CD4-positive, alpha-beta T cell treated with Interleukin-12 subunit alpha and Interleukin-12 subunit beta, for 1 hour (primary cell): ENCODE results near the gene HMGN2.

Source experiments
- DNase-seq: peaks from one replicate; pipeline ENCODE4 v3.0.0-alpha.2; 2020

The HMGN2 gene

DNA sequence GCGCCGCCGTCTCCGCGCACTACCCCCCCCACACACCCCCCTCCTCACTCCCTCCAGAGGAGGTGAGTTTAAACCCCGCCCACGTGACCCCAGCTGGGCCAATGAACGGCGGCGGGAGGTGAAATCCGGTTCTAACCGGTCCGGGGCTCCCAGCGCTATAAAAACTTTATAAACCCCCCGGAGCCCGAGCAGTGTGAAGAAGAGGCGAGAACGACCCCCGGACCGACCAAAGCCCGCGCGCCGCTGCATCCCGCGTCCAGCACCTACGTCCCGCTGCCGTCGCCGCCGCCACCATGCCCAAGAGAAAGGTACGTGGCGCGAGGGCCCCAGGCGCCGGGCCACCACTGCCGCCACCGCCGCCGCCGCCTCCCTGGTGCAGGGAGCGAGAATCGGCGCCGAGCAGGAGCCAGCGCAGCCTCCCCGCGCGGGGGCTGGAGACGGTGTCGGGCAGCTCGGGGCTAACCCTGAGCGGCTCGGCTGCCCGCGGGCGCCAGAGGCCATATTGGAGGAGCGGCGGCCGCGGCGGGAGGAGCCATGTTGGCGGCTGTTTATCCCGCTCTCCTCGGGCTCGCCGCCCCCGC is at the start of gene HMGN2:
HMGN2 (plus strand) TSS at position 121 of the 581 bp plus-strand sequence; CDS start at position 294, 173 bp downstream.
- DNase-seq, result peak; percentile 90

DNA sequence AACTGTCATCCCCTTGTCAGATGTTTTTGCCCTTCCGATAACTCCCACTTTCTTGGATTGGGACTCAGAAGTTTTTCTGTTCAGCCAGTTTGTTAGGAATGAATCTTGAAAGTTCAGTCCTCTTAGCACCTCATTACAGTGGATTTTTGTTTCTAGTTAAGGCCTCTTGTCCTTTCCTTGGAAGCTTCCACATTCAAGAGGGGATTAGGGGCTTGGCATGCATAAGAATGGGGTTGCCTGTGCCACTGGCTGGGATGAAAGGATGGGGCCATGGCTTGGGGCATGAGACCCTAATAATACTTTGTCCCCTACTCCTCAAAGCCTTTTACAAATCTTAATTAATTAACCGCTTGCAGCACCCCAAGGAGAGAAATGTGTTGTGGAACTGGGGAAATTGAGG is 42.5 kb upstream of the HMGN2 start:
- DNase-seq, result no peak

DNA sequence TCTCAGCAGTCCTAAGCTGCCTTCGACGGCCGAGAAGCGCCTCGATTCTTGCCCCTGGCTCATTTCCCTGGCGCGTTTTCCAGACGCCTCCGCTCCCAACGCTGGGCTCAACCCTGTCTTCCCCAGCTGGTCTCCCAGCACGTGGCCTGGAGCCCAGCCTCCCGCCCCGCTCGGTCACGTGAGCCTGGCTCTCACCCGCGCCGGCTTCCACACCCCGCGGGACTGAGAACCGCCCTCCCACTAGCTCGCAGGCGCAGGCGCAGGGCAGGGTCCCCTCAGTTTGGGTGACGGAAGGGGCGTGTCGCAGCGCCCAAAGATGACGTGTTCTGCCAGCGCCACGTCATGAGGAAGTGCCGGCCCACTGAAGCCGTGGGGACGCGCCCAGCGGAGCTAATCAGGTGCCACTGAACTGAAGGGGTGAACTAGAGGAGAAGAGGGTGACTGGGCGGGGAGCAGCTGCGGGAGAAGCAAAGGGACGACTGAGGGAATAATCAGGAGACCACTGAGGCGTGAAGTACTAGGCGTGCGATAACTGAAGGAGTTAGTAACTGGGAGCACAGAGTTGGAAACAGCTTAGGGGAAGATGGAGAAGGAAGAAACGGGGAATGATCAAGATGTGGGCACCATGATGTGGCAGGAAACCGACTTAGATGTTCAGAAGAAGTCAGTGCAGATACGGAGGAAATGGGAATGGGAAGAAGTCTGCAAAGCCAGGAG is 40.1 kb upstream of the HMGN2 start, which contains the start of gene DHDDS:
DHDDS (plus strand) TSS at position 343 of the 717 bp plus-strand sequence. CDS start 625 bp downstream, outside the sequence.
- peak; percentile 98 for DNase-seq

DNA sequence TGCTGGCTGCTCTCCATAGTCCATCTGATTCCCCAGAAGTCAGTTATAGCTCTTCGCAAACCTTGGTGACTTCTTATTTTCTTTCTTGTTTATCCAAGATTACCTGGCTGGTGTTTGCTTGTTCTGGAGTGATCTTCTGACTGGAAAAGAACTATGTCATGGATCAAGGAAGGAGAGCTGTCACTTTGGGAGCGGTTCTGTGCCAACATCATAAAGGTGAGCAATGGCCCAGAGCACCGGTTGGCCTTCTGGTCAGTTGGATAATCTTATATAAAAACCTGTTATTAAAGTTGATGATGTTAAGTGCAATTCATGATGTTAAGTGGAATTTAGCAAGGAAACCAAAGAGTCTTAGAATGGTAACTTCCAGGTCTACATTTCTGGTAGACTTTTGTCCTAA is 39.4 kb upstream of the HMGN2 start:
- no peak for DNase-seq

DNA sequence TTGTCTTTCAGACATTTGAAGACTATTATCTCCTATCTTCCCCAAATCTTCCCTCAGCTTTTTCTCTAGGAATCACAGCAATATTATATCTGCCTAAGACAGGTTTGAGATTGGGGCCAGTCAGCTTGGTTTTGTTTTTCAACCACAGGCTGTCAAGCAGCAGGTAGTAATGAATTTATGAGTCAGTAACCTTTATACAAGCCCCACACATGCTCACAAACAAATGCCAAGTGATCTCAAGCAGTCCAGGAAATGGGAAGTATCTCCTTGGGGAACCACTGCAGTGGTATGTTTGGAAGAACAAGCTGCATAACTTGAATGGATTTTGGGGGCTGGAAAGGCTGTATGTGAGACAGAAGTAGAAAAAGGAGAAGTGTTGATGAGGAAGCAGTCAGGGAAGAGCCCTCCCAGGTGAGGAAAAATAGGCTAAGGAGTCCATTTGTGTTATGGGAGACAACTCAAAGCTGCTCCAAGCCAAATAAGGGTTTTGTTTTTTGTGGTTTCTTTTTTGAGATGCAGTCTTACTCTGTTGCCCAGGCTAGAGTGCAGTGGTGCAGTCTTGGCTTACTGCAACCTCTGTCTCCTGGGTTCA is 38.0 kb upstream of the HMGN2 start:
- DNase-seq, result no peak

DNA sequence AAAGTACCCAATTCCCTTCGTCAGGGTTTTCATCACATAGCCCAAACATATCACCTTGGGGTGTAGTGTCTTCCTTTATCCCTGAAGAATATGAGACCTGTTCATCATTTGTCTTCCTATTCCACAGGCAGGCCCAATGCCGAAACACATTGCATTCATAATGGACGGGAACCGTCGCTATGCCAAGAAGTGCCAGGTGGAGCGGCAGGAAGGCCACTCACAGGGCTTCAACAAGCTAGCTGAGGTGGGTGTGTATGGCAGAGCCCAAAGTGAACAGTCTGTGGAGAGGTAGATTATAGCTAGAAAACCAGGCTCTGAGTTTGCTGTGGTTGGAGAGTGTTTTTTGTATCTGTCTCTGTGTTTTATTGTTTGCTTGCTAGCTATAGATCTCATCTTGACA is 34.2 kb upstream of the HMGN2 start:
- no peak for DNase-seq

DNA sequence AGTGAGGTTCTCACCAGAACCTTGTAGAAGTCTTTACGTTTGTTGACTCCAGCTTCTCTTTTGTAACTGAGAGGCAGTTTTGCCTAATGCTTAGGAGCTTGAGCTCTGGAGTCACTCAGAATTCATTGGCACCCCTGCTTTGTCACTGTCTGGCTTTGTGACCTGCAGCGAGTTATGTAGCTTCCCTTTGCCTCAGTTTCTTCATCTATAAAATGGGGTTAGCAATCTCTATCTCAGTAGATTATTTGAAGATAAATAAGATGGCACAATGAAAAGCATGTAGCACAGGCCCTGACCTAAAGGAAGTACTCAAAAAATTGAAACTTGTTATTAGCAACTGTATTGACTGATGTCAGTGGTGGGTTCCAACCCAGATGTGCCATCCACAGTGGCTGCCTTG is 32.0 kb upstream of the HMGN2 start:
- no peak for DNase-seq

DNA sequence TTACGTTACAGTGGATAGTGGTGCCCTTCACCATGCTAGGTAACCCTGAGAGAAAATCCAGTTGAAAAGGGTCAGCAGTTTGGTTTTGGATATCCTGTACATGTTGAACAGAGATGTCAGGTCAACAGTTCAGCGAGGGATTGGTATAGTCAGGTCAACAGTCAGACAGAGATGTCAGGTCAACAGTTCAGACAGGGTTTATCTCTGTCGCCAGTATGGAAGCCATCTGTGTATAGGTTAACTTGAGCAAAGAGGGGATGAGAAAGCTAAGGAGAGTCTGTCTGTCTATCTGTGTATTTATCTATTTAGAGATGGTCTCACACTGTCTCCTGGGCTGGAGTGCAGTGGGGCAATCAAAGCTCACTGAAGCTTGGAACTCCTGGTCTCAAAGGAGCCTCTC is 22.4 kb upstream of the HMGN2 start:
- no peak for DNase-seq

DNA sequence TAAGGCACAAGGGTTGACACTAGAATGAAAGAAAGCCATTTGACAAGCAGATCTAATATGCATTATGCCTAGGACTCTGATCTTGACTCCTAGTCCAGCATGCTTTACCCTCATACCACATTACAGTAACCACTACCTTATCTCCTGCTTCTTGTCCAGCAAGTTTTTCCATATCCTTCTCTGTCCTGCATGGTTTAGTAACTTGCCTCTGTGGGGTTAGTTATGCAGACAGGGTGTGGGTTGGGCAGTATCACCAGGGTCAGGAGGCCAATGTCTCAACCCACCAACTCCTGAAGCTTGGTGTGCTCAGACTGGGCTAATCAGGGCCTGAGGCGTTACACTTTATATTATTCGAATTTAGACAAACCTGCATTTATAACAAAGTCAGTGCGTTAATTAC is 21.3 kb upstream of the HMGN2 start:
- no peak for DNase-seq

DNA sequence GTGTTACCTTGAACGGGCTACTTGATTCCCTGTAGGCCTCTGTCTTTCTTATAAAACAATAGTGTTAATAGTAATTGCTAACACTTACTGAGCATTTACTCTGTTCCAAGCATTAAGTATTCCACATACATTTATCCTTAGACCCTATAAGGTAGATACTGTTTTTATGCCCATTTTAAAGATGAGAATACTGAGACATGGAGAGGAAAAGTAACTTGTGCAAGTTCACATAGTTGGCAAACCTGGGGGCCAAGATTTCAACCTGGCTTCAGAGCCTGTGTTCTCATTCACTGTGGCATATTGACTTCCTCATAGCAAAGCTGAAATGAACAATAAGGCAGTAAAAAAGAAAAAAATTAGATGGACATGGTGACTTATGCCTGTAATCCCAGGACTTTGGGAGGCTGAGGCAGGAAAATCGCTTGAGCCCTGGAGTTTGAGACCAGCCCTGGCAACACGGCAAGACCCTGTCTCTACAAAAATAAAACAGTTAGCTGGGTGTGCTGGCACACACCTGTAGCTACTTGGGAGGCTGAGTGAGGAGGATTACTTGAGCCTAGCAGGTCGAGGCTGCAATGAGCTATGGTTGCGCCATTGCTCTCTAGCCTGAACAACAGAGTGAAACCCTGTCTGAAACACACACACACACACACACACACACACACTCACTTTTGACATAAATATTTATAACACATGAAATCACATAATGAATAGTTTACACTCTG is 19.6 kb upstream of the HMGN2 start:
- no peak for DNase-seq

DNA sequence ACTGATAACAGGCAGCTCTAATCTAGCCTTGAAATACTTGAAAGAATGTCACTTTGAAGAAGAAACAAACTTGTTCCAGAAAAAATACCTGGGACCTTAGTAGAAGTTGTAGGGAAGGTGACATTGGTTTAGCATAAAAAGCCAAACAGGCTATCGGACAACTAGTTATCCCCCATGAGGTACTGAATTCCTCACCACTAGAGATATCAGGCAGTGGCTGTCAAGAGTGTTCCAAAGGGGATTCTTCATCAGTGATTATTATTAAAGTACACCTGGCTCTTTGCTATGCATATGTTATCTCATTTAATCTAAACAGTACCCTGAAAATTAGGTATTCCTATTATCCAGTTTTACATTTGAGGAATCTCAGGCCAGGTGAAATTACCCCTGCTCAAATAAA is 13.1 kb upstream of the HMGN2 start:
- no peak for DNase-seq

DNA sequence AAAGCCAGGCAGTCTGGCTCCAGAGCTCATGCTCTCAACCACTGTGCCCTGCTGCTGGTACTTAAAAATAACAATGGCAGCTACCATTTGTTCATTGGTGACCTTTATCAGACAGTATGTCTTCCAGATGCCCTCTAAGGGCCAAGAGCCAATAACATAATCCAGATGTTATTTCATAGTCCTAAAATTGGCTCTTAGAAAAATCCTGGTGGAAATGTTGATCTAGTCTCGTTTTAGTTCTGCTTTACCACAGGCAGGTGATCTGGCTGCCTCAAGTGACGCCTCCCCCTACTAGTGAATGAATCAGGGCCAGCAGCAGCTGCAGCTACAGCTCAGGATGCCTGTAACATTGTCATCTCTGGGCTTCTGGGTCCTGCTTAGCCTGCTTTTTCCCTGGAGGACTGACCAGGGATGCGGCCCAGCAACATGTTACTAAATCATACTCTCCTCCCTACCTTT is 12.6 kb upstream of the HMGN2 start:
- no peak for DNase-seq

DNA sequence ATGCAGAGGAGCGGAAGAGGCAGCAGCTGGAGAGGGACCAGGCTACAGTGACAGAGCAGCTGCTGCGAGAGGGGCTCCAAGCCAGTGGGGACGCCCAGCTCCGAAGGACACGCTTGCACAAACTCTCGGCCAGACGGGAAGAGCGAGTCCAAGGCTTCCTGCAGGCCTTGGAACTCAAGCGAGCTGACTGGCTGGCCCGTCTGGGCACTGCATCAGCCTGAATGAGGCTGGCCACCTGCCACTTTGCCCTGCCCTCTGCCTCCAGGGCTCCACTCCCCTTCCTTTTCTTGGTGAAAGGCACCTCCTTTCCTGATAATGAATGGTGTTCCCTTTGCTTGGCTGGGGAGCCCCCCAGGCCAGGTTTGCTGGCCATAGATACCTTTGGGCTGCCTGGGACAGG is 3.3 kb upstream of the HMGN2 start:
- DNase-seq, result no peak

DNA sequence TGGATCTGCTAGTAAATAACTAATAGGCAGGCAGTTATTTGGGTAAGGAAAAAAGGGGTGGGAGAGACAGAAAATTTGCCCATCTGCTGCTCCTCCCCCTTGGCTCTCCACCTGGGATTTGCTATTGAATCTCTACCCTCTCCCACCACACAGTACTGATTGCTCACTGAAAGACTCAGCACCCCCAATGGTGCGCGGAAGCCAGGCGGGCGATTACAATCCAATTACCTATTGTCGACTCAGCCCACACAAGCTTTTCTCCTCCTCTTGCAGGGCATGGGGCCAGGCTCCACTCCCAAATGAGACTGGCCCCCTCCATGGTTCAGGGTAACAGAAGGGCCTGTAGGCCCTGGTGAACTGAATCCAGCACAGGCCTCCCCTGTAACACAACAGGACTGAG is 2.7 kb upstream of the HMGN2 start:
- no peak for DNase-seq

DNA sequence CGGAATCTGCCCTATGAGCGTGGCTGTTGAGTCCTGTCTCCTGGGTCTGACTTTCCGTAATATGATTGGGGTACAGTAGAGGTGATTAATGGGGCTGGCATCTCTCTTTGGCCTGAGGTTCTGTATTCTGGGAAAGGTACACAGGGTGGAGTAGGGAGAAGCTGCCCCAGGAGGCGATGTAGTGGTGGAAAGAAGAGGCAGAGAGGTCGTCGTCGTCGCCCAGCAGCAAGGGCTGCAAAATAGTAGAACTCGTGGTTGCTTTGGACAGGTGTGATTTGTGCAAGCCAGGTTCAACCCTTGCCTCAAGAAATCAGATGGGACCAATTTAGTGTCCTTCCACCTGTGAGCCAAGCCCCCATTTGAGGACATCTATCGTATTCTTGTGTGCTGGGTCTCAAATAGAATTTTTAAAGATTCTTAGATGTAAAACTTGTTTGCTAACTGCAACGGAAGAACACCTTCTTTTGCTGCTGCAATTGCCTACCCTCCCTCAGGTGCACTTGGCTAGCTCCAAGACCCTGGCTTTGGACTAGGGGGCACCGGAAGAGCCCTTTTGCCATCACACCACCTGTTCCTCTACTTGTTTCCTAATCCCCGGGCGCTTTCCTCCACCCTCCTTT is 1.3 kb upstream of the HMGN2 start:
- DNase-seq, result no peak

DNA sequence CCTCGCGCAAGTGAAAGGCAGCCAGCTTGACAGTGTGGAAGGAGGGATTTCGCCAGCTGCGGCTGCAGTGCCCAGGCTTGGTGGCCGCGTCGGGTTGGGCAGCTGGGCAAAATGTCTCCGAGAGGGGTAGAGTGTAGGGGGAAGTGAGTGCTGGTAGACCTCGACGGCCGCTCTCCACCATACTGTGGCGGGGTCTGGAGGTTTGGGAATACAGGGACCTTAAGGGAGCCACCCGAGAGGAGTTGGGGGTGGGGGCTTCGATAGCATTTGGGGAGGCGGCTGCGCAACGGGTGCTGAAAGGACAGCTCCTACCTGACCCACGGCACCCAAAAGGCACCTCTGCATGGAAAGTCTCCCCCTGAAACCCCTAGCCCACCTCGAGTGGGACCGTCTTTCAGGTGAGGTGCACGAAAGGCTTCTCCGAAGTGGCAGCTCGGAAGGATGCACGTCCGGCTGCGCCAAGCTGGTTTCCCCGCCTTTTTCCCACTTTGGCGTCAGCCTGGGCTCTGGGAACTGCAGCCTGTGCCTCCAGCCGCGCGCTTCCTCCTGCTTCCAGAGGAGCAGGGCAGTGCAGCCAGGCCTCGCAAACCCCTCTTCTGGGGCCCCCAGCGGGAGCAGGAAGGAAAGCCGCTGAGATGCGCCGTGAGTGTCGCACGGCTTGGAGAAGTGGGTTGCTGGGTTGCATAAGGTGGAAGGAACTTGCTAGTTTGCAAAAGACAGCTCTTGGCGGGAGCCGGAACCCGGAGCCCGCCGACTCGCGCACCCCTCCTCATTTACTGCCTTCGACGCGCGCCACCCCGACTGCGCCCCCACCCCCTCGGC is 531 bp upstream of the HMGN2 start:
- peak; percentile 38 for DNase-seq

DNA sequence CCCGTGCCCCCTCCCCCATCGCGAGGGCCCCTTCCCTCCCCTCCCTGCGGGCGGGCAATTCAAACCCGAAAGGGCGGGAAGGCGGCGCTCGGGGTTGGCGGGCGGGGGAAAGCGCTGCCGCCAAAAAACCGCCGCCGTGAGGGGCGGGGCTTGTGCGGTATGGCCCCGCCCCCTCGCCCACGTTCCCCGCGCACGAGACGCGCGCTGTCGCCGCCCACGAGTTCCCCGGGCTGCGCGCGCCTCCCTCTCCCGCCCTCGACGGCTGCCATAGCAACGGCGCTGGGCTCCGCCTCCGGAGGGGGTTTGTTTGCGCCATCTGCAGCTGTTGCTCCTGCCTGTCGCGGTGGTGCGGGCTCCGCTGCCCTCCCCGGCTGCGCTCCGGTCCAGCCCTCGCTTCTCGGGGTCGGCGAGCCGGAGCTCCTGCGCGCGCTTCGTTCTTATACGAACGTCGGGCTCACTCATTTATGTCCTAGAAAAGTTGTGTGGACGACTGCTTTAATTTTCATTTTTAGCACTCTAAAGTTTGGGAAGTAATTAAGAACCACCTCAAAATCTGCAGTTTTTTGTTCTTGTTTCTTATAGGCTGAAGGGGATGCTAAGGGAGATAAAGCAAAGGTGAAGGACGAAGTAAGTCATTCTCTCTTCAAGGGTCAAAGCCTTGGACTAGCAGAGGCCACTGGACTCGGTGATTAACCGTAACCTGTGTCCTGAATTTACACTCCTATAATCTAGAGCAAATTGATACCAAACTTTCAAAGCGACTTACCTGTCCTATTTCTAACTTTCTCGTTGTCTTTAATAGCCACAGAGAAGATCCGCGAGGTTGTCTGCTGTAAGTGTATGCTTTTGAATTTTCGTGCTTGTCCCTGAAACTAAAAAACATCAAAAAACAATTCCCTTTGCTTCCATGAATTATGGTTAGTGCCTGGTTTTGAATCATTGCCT is 933 bp downstream of the HMGN2 start:
- peak; percentile 97 for DNase-seq

DNA sequence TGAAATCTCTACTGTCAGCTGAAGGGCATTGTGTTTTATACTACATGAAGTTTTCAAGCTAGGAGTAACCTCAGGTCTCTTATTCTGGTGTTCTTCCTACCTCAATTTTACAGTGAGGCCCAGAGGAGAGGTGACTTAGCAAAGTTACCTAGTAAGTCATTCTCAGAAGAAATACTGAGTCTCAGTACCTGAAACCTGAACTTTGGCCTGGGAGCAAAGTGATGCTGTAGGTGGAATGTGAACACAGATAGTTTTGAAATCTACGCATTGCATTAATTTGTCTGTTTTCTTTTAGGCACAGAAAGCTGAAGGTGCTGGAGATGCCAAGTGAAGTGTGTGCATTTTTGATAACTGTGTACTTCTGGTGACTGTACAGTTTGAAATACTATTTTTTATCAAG is 2.6 kb downstream of the HMGN2 start:
- DNase-seq, result no peak

DNA sequence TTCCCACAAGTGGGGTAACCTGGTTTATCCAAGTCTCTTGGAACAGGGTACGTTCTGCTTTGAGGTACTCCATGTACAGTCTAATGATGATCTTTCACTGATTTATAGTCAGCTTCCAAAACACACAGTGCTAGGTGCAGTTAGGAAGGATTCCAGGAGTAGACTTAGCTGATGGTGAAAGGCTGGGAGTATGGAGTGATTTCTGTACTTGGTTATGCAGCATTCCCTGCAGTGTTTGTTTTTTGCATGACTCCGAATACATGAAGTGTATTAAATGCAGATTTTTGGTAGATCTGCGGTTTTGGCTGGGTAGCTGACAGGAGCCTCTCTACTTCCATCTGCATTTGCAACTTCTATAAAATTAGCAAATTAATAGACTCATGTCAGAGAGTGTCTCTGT is 3.7 kb downstream of the HMGN2 start:
- no peak for DNase-seq

DNA sequence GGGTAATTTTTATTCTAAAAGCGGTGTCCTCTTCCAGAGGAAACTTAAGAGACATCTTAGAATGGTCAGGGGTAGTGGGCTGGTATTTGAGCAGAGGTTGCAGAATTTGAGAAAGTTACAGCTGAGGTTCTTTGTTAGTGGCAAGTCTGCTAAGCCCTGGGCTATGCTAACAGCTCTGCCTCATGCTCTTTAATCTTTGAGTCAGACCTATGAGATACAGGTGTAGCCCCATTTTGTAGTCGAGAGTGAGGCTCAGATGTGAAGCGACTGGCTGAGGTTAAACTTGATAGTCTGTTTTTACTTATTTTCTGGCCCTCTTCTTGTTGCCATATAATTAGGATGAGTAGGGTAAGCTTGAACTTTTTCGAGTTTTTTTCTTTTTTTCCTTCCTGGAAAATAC is 4.7 kb downstream of the HMGN2 start:
- DNase-seq, result no peak
